ENCODE measurements around the gene CD5L. TPM values are rescaled to one million over a fixed set of nuclear protein-coding genes. Genes with fewer than 3 reads are reported as not detected.
A peak's percentile ranks its signal among the peaks of the same experiment; 100 is the strongest.

The CD5L gene
- total RNA-seq (2021) = not detected in 2 replicates
- Bru-seq, nascent RNA = not detected
- BruChase-seq, experiment 1, labeled RNA remaining after a 2-hour chase = percentile 6 among the genes with signal in this experiment
- BruChase-seq, experiment 2, labeled RNA remaining after a 6-hour chase = not detected
- long read RNA-seq = 0 reads

DNA sequence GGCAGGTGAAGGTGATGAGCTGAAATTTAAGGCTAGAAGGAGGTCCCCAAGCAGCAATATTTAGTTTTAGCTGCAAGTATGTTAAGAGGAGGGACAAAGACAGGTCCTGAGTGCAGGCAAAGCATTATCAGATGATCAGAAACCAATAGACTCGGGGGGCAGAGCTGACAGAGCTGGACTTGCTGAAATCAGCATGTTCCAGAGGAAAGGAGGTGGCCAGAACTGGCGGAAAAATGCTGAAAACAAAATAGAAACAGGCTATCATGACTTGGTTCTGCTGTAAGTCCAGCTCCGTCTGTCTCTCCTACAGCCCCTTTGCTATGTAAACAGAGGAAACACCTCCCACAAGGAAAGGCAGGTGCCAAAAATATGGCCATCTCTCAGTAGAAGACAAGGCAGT, at the start of gene CD5L:
CD5L (minus strand) TSS at position 101 of the 400 bp plus-strand sequence. CDS start 107 bp downstream, outside the sequence.
- DNase-seq = no peak
- Histone ChIP-seq H3K27ac (no peak within 1 kb of the TSS), H4K20me1 (ENCODE audit: insufficient read depth) (no peaks in the 10 kb centered on the region), H3K9me2 (ENCODE audit: insufficient read depth) (no peaks in the 10 kb centered on the region), H3K27me3 (ENCODE audit: insufficient read depth, low read depth) (peaks cover 21% of the 10 kb centered on the region), H3K36me3 (ENCODE audit: low read depth) (no peaks in the 10 kb centered on the region), H3K4me3 (no peak within 1 kb of the TSS), H3K79me2 (ENCODE audit: low read depth) (no peaks in the 10 kb centered on the region), H2AFZ (no peak within 1 kb of the TSS), H3K9me3 (ENCODE audit: insufficient read depth, low read depth) (no peaks in the 10 kb centered on the region), H3F3A (ENCODE audit: insufficient read depth, low read depth) (no peaks in the 10 kb centered on the region), H3K4me1 (replicated peaks; ENCODE audit: insufficient read depth) (no peaks in the 10 kb centered on the region), H3K4me2 (no peak within 1 kb of the TSS)
- CTCF ChIA-PET = no interaction called here
- BruUV-seq (replicated peaks) = no TSS peak
- POLR2A ChIA-PET (ENCODE audit: unreplicated experiment) = no interaction called here
- intact Hi-C loops (cut with micrococcal nuclease; ENCODE audit: unreplicated experiment) = no loop called here
- TF ChIP-seq EZH2 (IDR thresholded peaks at IDR 0.05; ENCODE audit: low read depth) = no peak
- TF ChIP-seq, protein P1, sequence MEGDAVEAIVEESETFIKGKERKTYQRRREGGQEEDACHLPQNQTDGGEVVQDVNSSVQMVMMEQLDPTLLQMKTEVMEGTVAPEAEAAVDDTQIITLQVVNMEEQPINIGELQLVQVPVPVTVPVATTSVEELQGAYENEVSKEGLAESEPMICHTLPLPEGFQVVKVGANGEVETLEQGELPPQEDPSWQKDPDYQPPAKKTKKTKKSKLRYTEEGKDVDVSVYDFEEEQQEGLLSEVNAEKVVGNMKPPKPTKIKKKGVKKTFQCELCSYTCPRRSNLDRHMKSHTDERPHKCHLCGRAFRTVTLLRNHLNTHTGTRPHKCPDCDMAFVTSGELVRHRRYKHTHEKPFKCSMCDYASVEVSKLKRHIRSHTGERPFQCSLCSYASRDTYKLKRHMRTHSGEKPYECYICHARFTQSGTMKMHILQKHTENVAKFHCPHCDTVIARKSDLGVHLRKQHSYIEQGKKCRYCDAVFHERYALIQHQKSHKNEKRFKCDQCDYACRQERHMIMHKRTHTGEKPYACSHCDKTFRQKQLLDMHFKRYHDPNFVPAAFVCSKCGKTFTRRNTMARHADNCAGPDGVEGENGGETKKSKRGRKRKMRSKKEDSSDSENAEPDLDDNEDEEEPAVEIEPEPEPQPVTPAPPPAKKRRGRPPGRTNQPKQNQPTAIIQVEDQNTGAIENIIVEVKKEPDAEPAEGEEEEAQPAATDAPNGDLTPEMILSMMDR (conservative IDR thresholded peaks at IDR 0.05) = no peak

DNA sequence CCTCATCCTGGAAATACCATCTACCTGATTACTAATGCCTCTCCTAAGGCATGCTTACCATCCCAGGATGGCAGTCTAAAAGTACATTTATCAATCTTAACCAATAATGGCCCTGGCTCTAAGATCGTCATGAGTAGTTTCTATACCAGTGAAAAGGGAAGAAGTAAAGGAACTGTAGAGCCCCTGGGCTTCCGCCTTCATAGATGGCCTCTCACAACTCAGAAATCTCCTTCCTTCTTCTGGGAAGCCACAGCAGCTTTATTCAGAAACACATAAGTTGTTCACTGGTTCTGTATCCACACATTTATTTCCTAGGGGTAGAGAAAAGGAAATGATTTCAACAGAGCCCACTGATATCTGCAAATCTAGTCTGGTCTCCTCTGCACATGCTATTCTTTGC, 41.0 kb upstream of the CD5L start:
- H3K9me3 ChIP-seq (ENCODE audit: insufficient read depth, low read depth) = no peaks in the 10 kb centered on the region

DNA sequence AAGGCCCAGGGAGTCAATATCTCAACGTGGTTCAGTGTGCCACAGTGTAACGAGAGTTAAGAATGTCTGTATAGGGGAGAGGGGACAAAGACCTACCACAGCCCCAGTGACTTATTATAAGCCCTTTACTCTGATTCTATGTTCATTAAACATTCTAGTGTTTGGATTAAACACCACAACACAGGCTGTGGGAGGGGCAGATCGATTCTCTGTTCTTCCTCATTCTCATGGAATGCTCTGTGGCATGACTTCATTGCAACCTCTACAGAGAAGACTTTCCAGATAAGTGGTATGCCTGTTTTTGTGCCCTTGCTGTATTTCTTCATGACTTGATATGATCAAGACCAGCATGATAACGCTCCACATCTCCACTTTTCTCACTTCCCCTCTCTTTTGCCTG, 39.0 kb upstream of the CD5L start:
- H3K4me2 ChIP-seq = no peak overlapping the region
- intact Hi-C loops (cut with micrococcal nuclease; ENCODE audit: unreplicated experiment) = no loop called here
- H3K9me3 ChIP-seq (ENCODE audit: insufficient read depth, low read depth) = no peaks in the 10 kb centered on the region
- H3K36me3 ChIP-seq (ENCODE audit: low read depth) = no peaks in the 10 kb centered on the region
- no peak for DNase-seq
- H3K9me2 ChIP-seq (ENCODE audit: insufficient read depth) = no peaks in the 10 kb centered on the region
- CTCF ChIA-PET = no interaction called here
- peaks cover 3% of the 10 kb centered on the region; the same call in 1 of the 2 replicates for H3K27me3 ChIP-seq (ENCODE audit: insufficient read depth, low read depth)
- no peak for TF ChIP-seq EZH2 (IDR thresholded peaks at IDR 0.05; ENCODE audit: low read depth)
- TF ChIP-seq, protein P1 (conservative IDR thresholded peaks at IDR 0.05) = no peak
- no TSS peak for BruUV-seq (replicated peaks)
- no peaks in the 10 kb centered on the region for H3F3A ChIP-seq (ENCODE audit: insufficient read depth, low read depth)
- no peaks in the 10 kb centered on the region for H4K20me1 ChIP-seq (ENCODE audit: insufficient read depth)
- H3K4me1 ChIP-seq (replicated peaks; ENCODE audit: insufficient read depth) = no peaks in the 10 kb centered on the region
- H3K4me3 ChIP-seq = no peak overlapping the region
- no peaks in the 10 kb centered on the region for H3K79me2 ChIP-seq (ENCODE audit: low read depth)
- POLR2A ChIA-PET (ENCODE audit: unreplicated experiment) = no interaction called here
- H2AFZ ChIP-seq = no peak overlapping the region
- H3K27ac ChIP-seq = no peak overlapping the region

More for the DNA sequence above, 41.0 kb upstream of the CD5L start:
- Histone ChIP-seq H3K36me3 (ENCODE audit: low read depth) (no peaks in the 10 kb centered on the region), H3K27me3 (ENCODE audit: insufficient read depth, low read depth) (no peaks in the 10 kb centered on the region), H3K4me1 (replicated peaks; ENCODE audit: insufficient read depth) (no peaks in the 10 kb centered on the region), H3K4me3 (no peak overlapping the region), H4K20me1 (ENCODE audit: insufficient read depth) (no peaks in the 10 kb centered on the region), H2AFZ (no peak overlapping the region), H3K79me2 (ENCODE audit: low read depth) (no peaks in the 10 kb centered on the region), H3K9me2 (ENCODE audit: insufficient read depth) (no peaks in the 10 kb centered on the region), H3F3A (ENCODE audit: insufficient read depth, low read depth) (no peaks in the 10 kb centered on the region), H3K4me2 (no peak overlapping the region), H3K27ac (no peak overlapping the region)
- no peak for TF ChIP-seq EZH2 (IDR thresholded peaks at IDR 0.05; ENCODE audit: low read depth)
- TF ChIP-seq, protein P1 (conservative IDR thresholded peaks at IDR 0.05) = no peak
- POLR2A ChIA-PET (ENCODE audit: unreplicated experiment) = no interaction called here
- CTCF ChIA-PET = no interaction called here
- BruUV-seq (replicated peaks) = no TSS peak
- no peak for DNase-seq
- intact Hi-C loops (cut with micrococcal nuclease; ENCODE audit: unreplicated experiment) = no loop called here
